ENCODE results near the gene APOA1.

- TF ChIP-seq CTCF (IDR thresholded peaks at IDR 0.05; ENCODE audit: borderline replicate concordance, extremely low read depth, low read length, poor library complexity, severe bottlenecking) (no peak), EZH2 (IDR thresholded peaks at IDR 0.05; ENCODE audit: borderline replicate concordance, low read depth, low read length, severe bottlenecking) (no peak)
These were observed 5.6 kb downstream of the APOA1 start for GRCh38 chr11:116831790-116832349.
